Measurements from ENCODE around the gene ITFG2.
"Not testable (repeated sequence)": the region's sequence is repeated elsewhere in the genome, so short reads cannot be mapped to it uniquely, and the experiment has no call there.

ITFG2 gene

DNA sequence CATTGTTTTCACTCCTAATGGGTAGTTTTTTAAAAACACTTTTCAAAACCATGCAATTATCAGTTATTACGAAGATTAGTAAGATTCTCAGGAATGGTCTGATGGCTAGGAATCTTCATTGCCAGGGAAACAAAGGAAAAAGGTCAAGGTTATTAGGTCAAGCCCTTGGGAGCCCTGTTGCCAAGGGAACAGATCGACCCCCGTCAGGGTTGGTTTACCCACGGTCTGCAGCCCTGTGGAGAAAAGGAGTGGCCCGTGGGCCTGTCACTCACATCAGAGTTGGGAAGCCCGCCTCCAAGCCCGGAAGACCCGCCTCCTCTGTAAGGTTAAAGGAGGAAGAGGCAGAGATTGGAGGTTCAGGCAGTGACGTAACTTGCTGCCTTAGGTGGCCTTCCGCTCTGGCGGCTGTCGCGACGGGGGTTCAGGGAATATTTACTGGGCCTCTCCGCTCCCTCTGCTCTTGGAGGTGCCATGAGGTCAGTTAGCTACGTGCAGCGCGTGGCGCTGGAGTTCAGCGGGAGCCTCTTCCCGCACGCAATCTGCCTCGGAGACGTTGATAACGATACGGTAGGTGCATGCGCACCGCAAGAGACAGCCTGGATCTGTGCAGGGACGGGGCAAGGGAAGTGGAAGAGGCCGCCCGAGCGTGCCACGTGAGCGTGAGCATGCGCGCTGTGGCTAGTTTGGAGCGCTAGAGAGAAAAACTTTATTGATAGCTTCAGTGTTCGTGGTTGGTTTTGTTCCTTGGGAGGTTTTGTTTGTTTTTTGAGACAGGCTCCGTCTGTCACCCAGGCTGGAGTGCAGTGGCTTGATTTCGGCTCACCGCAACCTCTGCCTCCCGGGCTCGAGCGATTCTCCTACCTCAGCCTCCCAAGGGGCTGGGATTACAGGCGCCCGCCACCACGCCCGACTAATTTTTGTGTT, at the start of gene ITFG2:
ITFG2 (plus strand) TSS at position 379 of the 924 bp plus-strand sequence; CDS start at position 472, 93 bp downstream.
- peak; percentile 83 to 86 for DNase-seq (ENCODE audit: low read depth in 1 of 2, low spot score in 1 of 2)

DNA sequence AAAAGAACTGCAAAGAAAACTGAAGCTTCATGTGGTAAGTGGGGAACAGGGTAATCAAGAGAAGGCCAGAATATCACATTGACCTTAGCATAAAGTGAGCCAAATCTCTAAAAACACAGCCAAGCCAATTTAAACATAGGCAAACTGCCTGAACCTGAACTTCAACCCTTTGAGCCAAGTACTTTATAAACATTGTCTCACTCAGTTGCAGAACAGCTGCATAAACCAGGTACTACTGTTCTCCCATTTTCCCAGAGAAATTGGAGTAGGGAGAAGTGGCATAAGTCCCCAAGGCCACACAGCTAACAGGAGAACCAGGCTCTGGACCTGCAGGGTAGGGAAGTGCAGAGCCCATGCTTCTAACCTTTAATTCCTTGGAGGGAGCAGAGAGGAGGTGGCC, 48.1 kb upstream of the ITFG2 start:
- no peak for DNase-seq (ENCODE audit: low read depth in 1 of 2, low spot score in 1 of 2)

DNA sequence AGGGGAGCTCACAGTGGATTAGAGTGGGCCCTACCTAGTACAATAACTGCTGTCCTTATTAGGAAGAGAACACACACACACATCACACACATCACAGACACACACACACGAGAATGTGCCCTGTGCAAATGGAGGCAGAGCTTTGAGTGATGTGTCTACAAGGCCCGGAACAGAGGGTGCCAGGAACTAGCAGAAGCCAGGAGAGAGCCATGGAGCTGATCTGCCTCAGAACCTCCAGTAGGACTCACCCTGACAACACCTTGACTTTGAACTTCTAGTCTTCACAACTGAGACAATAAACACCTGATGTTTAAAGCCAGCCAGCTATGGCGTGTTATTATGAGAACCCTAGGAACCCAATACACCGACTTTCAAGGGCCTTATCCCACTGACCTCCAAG, 47.4 kb upstream of the ITFG2 start:
- DNase-seq (ENCODE audit: low read depth in 1 of 2, low spot score in 1 of 2) = no peak

DNA sequence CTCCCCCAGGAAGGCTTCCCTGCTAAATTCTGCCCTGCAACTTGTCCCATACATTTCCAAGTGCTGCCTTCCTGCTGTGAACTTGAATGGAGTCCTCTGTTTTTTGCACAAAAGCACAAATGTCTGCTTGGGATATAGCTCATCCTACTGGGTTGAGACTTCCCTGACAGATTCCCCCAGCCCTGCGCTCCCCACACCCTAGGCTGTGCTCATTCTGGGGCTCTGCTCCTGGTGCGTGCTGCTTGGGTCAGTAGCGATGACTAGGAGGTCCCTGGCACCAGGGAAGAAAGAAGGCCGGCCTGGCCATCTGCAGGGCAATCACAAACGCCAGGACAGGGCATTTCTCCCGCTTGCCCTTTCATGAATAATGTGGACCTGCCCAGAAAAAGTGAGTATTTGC, 46.9 kb upstream of the ITFG2 start:
- DNase-seq (ENCODE audit: low read depth in 1 of 2, low spot score in 1 of 2) = no peak

DNA sequence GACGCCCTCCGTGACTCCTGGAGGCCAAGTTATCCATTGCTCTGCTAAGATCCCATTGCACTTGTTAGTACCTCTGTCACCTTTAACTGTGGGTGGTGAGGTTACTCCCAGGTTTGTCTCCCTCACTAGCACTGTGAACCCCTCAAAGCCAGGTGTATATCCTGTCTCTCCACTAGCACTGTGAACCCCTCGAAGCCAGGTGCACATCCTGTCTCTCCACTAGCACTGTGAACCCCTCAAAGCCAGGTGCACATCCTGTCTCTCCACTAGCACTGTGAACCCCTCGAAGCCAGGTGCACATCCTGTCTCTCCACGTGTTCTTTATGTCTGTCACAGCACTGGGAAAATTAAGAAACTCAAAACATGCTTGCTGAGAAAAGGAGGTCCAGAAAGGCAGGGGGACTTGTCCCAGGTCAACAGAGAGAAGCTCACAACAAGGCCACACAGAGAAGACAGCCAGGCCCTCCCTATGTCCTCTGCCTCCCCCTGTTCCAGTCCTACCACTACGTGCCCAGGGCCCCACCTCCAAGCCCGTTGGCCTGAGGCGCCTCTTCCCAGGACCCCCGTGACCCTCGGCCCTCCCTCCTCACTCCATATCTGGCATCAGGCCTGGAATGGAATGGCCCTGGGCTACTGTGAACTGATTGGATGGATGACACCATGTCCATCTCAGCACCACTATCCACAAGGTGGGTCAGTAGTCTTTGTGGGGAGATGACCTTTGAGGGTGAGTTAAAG, 44.1 kb upstream of the ITFG2 start:
- no peak for DNase-seq (ENCODE audit: low read depth in 1 of 2, low spot score in 1 of 2)

DNA sequence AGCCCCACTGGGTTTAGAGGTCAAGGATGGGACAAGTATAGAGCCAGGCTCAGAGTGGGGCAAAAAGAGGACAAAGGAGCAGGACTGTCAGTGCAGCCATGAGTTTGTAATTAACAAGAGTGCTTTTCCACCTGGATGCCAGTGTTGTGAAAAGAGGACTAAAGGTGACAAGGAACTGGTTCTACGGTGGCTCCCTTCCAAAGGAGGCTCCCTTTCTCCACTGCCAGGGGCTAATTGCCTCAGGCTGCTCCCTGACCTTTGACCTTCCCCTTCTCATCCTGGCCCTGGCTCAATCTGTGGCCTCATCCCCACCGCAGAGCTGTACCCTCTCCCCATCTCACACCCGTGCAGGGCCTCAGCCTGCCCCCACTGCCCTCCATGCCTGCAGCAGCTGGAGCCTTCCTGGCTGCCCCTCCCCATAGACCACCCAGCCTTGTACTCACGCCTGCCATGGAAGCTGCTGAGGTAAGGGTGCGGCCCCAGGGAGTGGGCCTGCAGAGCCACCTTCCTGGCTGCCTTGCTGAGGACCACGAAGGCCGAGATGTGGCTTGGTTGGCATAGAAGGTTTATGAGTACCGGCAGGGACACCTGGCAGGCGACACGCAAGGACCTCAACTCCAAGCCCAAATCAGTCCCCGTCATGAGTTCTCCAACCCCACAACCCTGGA, 42.5 kb upstream of the ITFG2 start:
- DNase-seq (ENCODE audit: low read depth in 1 of 2, low spot score in 1 of 2) = no peak

DNA sequence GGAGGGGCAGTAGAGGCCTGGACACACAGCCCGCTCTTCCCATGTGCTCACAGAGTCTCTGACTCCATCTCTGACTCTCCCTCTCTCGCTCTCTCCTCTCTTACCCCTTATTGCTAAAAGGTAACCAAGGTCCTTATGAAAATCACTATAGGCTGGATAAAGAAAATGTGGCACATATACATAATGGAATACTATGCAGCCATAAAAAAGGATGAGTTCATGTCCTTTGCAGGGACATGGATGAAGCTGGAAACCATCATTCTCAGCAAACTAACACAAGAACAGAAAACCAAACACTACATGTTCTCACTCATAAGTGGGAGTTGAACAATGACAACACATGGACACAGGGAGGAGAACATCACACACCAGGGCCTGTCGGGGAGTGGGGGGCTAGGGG, 41.9 kb upstream of the ITFG2 start:
- DNase-seq (ENCODE audit: low read depth in 1 of 2, low spot score in 1 of 2) = not testable (repeated sequence)

DNA sequence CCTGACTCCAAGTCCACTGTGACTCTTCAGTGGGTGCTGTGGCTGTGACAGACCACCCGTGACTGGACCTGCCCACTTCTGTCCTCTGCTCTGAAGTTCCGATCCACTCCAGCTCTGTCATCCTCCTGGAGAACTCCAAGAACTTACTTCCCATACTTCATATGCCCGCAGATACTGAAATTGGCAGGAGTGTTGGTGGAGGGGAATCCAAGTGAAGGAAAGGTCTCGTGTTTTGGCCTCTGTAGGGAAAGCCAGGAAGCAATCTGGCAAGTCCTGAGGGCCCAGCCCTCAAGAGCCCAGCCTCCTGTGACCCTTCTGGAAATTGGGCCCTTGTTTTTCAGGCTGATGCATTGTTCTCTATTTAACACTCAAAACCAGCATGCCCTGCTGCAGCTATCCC, 40.1 kb upstream of the ITFG2 start:
- DNase-seq (ENCODE audit: low read depth in 1 of 2, low spot score in 1 of 2) = no peak

DNA sequence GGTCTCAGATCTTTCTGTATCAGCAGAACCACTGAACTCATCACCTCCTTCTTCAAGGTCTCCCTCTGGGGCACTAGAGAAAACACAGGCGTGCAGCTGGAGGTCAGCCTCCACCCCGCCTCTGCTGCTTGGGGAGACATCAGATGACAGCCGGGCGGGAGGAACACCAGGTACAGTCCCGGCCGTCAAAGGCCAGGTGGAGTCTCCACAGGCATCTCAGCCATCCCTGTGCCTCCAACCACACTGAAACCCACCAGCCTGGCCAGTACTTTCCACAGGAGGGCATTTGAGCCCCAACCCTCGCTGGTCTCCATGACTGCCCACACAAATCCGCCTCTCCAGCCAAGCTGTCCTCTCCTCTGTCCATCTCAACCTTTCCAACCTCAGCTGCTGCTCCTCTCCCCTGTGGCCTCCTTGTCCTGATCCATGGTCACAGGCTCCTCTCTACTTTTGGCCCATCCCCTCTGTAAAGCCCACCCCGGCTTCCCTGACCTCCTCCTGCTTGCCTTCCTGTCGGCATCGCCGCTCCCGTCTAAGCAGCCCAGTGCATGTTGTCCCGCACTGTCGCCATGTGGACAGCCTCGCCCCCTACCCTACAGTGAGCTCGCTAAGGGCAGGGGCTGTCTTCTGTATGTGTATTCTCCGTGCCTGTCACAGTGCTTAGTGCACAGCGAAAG, 39.1 kb upstream of the ITFG2 start:
- no peak for DNase-seq (ENCODE audit: low read depth in 1 of 2, low spot score in 1 of 2)

DNA sequence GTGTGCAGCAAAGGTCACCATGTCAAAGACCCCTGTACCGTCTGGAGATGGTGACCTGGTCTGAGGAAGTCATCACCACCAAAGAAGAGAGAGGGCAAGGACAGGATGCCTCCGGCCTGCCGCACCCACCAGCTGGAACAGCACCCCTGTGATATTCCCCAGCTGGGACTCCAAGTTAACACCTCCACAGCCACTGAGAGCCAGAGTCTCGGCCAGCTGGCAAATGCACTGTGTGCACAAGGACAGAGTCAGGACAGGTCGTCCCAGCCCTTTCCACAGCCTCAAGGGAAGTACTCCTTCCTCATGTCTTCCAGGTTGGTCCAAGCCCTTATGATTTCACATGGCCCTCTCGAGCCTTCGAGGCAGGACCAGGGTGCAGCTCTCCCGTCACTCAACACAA, 37.0 kb upstream of the ITFG2 start:
- no peak for DNase-seq (ENCODE audit: low read depth in 1 of 2, low spot score in 1 of 2)

DNA sequence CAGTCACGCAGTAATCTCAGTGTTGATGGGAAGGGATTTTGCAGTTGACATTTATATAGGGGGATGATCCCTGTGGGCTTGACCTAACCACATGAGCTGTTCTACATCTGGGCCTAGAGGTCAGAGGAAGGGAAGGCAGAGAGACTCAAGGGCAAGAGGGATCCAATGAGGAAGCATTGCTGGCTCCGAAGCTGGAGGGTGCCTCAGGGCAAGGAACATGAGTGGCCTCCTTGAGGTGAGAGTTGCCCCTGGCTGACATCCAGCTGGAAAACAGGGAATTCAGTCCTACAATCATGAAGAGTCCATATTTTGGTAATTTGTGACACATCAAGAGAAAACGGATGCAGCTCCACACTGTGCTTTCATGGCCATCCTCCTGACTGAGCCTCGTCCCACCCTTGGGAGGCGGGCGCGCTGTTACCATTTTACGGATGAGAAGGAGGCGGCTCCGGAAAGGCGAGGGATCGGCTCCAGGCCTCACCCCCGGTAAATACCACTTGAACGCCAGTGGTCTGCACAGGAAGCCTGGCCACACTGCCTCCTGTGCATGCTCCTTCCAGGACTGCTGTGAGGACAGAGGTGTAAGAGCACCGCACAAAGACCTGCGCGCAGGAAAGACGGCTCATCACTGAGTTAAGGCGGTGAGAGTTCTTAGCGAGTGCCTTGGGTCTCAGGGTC, 36.2 kb upstream of the ITFG2 start:
- no peak for DNase-seq (ENCODE audit: low read depth in 1 of 2, low spot score in 1 of 2)

DNA sequence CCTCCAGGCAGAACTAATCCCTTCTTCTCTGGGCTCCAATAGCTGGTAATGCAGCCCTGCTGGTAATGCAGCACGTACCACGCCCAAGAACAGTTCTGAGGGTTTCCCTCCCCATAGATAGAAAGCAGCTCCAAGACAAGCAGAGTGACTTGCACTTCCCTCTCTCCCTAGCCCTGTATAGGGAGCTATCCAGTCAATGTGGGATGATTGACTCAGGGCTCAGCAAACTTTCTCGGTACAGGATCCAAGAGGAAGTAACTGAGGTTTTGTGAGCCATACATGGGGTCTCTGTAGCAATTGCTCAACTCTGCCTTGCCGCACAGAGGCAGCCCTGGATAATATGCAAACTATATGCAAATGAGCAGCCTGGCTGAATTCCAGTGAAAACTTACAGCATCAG, 33.2 kb upstream of the ITFG2 start:
- DNase-seq (ENCODE audit: low read depth in 1 of 2, low spot score in 1 of 2) = no peak

DNA sequence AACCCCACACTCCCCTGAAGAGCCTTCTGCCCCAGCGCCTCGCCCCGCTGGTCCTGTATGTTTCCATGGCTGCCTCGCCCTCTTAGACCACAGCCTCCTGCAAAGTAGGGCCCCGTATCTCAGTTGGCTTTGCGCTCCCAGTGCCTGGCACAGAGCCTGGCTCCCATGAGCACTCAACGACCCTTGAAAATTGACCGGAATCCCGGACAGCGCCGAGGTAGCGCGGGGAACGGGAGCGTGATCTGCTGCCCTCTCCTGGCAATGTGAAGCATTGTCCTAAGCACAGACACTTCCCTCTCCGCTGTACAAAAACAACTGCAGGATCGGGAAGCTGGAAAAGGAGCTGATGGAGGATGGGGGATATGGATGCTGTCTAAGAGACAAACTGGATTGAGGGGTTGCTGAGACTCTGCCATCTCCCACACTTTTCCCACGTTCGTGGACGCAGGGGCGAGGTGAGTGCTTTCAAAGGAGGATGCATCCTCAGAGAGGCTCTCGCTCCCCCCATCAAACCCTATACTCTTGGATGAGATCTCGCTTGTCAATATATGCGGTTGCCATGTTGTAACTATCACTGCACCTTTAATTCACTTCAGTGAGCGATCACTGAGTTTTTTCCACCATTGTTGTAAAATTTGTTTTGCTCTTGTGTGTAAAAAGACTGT, 28.4 kb upstream of the ITFG2 start:
- peak; percentile 7 to 31 for DNase-seq (ENCODE audit: low read depth in 1 of 2, low spot score in 1 of 2)

DNA sequence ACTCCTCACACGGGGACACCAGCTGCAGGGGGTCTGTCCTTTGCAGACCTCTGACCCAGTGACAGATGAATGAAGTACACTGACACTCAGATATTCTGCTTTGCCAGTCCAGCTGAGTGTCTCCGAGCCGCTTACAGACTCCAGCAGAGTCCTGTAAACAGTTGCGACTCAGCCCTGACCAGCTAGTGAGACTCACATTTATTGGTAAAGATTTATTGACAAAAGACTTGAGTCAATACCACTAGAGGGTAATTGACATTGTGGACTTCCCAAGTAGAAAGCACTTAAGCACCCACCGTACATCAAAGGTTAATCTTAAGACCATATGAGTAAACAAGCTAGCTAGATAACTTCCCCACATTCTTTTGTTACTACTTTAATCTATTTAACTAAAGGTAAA, 27.5 kb upstream of the ITFG2 start:
- no peak for DNase-seq (ENCODE audit: low read depth in 1 of 2, low spot score in 1 of 2)

DNA sequence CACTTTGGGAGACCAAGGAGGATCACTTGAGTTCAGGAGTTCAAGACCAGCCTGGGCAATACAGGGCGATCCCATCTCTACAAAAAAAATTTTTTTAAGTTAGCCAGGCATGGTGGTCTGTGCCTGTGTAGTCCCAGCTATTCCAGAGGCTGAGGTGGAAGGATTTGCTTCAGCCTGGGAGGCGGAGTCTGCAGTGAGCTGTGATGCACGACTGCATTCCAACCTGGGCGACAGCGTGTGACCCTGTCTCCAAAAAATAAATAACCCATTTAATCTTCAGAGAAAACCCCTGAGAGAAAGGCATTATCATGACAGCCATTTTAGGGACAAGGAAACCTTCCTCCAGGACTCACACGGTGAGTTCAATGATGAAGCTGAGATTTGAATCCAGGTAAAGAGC, 21.4 kb upstream of the ITFG2 start:
- no peak for DNase-seq (ENCODE audit: low read depth in 1 of 2, low spot score in 1 of 2)

DNA sequence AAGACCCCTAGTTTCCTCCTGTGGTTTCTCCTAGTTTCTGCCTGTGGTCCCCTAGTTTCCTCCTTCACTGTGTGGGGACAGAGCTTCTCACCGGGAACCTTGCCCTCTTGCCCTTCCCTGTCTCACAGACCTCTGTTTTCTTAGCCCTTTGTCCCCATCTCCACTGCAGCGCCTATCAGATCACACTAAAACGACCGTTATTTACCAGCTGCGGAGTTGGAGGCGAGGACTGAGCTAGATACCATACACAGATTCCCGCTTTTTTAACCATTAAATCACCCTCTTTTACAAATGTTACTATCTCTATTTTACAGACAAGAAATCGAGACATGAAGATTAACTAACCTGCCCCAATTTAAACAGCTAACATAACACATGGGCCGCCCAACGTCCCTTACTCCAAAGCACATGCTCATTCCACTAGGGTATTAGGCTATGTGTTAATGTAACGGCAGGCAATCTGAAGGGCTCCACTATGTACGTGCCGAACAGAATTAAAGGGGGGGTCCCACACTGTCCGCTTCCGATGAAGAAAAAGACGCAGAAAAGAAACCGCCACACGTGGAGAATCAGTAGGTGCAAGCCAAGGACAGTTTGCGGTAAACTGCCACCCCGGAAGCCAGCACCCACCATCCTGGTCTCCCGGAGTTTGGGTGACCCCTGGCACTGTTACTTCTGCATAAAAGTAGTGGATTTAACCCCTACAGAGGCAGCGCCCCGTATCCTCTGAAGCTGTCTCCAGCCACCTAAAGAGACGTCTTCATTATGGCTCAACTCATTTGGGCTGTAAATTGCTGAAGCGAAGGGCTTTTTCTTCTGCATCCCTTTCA, 19.6 kb upstream of the ITFG2 start:
- DNase-seq (ENCODE audit: low read depth in 1 of 2, low spot score in 1 of 2) = no peak

DNA sequence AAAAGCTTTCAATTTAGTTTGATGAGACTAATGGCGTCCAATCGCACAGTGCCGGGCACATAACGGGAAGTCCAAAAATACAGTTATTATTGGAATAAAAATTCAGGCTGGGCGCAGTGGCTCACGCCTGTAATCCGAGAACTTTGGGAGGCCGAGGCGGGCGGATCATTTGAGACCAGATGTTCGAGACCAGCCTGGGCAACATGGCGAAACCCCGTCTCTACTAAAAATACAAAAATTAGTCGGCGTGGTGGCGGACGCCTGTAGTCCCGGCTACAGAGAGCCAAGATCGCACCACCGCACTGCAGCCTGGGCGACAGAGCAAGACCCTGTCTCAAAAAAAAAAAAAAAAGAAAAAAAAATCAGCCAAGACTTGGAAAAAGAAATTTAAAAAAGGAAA, 18.9 kb upstream of the ITFG2 start:
- no peak for DNase-seq (ENCODE audit: low read depth in 1 of 2, low spot score in 1 of 2)

DNA sequence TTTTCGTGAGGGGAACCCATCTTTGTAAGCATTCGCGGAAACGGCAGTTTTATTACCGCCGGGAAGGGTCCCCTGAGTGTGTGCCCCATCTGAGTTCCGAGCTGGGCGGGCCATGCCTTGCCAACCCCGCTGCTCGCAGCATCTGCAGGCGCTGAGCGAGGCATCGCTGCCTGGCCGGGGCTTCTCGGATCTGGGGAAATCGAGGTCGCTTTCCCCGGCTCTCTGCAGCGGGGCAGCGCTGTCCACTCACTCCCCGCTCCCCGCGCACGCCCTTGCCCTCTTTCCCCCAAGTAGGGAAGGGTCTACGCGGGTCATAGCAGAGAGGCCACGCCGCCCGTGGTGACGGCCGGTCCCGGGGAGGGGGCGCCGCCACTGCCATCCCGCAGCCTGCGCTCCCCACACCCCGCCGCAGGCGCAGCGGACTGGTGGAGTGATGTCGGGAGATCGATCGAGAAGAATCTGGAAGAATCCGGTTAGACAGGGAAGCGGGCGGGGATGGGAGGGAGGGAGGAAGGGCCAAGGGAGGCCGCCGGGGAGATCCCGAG, 18.2 kb upstream of the ITFG2 start:
- DNase-seq (ENCODE audit: low read depth in 1 of 2, low spot score in 1 of 2) = peak in 1 of 2 donors; percentile 11

DNA sequence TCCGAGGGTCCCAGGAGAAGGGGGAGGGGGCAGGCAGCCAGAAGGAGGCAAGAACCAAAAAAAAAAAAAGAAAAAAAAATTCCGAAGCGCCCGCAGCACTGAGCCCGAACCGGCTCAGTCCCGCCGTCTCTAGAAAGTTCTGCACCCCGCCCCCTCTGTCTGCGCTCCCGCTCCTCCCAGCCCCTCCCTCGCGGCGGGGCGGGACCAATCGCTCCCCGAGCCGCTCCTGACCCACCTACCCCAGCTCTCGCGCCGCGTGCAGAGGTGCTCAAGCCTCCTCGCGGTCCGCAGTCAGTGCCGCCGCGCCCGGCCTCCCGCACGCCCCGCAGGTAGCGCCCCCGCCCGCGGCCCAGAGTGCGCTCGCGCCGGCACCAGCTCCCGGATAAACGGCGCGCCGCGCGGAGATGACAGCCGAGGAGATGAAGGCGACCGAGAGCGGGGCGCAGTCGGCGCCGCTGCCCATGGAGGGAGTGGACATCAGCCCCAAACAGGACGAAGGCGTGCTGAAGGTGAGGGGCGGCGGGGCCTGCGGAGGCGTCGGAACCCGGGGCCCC, 17.7 kb upstream of the ITFG2 start, which contains the start of gene FKBP4:
FKBP4 (plus strand) TSS at position 235 of the 554 bp plus-strand sequence; CDS start at position 405, 170 bp downstream.
- DNase-seq (ENCODE audit: low read depth in 1 of 2, low spot score in 1 of 2) = peak; percentile 80 to 86
